DOHH2 (cell line): Measurements from ENCODE around the gene LEFTY2.

Experiments
- EZH2phosphoT487 ChIP-seq: fragments of 200-600 bp; sonication (generic); IDR thresholded peaks from 2 replicates; pipeline ENCODE4 v1.6.1; 2017; ENCODE audit warnings: borderline replicate concordance, mild to moderate bottlenecking, antibody characterized with exemption, low read length, moderate library complexity, mixed read lengths
- TF ChIP-seq, protein P1 (sequence below): fragments of 200-600 bp; sonication (generic); IDR thresholded peaks from one replicate; pipeline ENCODE4 v1.5.1; 2014; ENCODE audit warnings: antibody characterized with exemption, mild to moderate bottlenecking, low read depth, low read length; ENCODE audit not compliant: poor library complexity, severe bottlenecking

DNA sequence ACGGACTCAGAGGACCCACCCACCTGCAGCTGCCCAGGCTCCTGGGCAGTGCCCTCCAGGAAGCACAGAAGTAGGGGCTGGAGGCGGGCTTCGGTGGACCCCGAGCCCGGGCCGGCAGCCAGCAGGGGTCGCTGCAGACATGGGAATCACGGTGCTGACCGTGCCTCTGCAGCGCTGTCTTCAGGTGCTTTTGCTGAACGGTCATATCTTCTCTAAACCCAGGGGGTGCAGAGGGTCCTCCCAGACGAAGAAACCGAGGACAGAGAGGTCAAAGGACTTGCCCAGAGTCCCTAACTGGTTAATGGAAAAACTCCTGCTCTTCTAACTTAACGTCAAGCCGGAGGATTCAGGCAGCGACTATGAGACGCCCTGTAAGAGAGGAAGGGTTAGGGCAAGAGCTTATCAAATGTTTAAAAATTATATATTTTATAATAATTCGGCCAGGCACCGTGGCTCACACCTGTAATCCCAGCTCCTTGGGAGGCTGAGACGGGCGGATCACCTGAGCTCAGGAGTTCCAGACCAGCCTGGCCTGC is 21.5 kb upstream of the LEFTY2 start:
- no peak for TF ChIP-seq EZH2phosphoT487
- TF ChIP-seq, protein P1, sequence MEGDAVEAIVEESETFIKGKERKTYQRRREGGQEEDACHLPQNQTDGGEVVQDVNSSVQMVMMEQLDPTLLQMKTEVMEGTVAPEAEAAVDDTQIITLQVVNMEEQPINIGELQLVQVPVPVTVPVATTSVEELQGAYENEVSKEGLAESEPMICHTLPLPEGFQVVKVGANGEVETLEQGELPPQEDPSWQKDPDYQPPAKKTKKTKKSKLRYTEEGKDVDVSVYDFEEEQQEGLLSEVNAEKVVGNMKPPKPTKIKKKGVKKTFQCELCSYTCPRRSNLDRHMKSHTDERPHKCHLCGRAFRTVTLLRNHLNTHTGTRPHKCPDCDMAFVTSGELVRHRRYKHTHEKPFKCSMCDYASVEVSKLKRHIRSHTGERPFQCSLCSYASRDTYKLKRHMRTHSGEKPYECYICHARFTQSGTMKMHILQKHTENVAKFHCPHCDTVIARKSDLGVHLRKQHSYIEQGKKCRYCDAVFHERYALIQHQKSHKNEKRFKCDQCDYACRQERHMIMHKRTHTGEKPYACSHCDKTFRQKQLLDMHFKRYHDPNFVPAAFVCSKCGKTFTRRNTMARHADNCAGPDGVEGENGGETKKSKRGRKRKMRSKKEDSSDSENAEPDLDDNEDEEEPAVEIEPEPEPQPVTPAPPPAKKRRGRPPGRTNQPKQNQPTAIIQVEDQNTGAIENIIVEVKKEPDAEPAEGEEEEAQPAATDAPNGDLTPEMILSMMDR, result peak; percentile 98
